GM18517 (cell line): Measurements from ENCODE around the gene FLYWCH1.

Experiments
- ATAC-seq: cut with Tn5 transposase; IDR thresholded peaks from one replicate; pipeline ENCODE4 v1.9.1; 2021; ENCODE audit warnings: mild to moderate bottlenecking, moderate library complexity; ENCODE audit not compliant: unreplicated experiment

Gene FLYWCH1

DNA sequence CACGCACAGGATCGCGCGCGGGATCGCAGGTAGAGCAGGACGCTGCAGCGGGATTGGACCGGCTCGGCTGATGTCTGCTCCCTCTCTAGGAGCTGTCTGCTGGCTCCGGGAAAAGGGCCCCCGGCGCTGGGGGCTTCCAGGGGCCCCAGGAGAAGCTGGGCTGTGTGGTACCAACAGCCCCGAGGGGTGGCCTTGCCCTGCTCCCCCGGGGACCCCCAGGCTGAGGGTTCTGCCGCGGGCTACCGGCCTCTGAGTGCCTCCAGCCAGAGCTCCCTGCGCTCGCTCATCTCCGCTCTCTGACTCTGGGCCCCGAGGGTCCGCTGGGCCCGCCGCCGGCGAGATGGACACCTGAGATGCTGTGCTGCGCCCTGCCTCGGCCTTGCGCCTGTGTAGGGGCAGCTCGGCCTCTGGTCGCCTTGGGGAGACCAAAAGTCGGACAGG lies 56.0 kb downstream of the FLYWCH1 start:
- no peak for ATAC-seq

DNA sequence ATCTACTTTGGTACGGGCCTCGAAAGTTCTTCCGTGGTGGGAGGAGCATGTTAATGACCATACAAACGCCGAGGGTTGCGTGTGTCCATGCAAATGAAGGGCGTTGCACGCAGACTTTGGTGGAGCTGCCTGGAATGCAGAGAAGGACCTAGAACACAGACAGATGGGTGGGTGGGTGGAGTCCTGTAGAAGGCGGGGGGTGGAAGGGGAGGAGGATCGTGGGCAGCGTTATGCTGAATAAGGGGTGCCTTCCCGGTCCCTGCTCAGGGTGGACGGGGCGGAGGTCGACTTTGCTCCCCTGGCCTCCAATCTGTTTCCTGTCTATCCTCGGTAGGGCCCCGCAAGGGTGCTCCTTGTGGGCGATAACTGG lies 56.6 kb downstream of the FLYWCH1 start:
- ATAC-seq, result no peak

DNA sequence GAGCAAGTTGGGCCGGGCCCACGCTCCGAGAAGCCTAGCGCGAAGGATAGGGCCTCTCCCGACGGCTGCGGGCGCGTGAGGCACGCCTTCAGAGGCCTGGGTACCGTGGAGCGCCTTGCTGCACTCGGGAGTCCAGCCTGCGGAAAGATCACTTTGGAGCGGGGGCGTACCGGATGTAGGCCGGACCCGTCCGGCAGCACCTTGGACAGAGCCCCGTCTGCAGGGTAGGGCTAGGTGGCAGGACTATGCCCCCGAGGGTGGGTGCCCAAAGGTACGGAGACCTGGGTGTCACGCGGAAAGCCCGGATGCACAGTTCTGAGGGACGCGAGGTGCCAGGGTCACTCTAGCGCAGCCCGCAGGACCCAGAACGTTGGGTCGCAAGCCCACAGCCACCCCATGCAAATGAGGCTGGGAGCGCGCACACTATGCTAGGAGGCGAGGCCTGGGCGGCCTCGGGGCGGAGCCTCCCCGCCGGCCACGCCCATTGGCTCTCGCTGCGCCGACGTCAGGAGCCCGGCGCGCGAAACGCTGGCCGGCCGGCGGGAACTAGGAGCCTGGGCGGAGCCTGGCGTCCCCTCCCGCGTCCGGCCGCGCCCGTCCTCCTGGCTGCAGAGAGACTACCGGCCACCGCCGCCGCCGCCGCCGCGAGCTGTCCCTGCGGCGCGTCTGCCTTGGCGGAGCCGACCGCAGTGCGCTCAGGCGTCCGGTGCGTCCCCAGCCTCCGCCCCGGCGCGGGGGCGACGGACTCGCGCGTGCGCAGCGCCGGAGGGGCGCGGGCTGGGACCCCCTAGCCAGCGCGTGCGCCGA lies 57.2 kb downstream of the FLYWCH1 start, which contains the start of gene PAQR4:
Gene PAQR4 (plus strand): TSS at position 611 of the 807 bp plus-strand sequence. CDS start 327 bp downstream, outside the sequence.
- peak; percentile 63 for ATAC-seq

DNA sequence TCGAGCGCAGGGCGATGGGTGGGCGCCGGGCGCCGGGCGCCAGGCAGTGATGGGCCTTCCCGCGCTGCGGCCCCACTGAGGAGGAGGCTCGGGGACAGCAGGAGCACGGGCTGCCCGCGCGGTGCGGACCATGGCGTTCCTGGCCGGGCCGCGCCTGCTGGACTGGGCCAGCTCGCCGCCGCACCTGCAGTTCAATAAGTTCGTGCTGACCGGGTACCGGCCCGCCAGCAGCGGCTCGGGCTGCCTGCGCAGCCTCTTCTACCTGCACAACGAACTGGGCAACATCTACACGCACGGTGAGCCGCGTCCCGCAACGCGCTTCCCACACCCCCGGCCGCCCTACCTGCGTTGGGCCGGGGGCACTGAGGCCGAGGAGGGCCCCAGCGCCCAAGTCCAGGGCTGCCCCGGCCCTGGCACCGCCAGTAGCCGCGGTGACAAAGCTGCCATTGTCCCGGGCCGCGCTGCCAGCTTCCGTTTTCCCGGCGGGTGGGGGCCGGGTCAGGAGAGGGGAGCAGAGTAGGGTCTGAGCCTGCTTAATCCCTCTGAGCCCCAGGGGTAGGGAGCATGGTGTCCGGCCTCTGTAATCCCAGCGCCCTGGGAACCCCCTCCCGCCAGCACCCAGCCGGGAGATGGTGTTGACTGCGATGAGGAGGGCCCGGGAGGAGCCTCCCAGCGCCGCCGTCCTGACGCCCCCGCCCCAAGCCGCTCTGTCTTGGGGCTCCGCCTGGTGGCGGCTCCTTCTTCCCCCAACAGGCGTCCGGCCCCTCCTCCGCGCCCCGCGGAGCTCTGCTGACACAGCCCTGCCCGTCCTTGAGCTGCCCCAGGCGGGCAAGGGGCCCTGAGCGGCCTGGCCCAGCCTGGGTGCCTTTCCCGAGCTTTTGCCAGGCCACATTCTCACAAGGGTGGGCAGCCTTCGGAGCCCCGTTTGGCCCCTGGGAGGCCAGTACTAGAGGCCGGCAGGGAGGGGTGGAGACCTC lies 58.1 kb downstream of the FLYWCH1 start:
- ATAC-seq, result no peak

DNA sequence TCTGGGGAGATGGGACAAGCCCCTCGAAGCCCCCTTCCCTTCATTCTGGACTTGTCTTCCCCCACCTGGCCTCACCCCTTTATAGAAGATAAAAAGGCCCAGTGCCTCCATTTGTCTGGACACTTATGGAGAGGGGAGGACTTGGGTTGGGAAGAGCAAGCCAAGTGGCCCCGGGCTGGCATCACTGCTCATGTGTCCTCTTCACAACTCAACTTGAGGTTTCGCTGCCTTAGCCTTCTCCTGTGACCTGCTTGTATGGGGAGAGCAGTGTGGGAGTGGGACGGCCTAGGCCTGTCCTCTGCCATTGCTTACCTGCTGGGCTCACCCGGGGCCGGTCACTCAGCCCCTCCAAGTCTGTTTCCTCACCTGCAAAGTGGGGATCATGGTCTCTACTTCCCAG lies 58.8 kb downstream of the FLYWCH1 start:
- ATAC-seq, result no peak

DNA sequence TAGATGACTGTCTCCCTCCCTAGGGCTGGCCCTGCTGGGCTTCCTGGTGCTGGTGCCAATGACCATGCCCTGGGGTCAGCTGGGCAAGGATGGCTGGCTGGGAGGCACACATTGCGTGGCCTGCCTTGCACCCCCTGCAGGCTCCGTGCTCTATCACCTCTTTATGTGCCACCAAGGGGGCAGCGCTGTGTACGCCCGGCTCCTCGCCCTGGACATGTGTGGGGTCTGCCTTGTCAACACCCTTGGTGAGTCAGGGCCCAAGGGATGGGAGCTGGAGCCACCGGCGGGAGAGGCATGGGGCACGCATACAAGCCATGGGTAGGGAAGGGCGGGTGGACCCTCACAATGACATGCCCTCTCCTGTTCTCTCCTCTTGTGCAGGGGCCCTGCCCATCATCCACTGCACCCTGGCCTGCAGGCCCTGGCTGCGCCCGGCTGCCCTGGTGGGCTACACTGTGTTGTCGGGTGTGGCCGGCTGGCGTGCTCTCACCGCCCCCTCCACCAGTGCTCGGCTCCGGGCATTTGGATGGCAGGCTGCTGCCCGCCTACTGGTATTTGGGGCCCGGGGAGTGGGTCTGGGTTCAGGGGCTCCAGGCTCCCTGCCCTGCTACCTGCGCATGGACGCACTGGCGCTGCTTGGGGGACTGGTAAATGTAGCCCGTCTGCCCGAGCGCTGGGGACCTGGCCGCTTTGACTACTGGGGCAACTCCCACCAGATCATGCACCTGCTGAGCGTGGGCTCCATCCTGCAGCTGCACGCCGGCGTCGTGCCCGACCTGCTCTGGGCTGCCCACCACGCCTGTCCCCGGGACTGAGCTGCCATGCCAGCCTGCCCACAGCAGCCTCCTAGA lies 59.6 kb downstream of the FLYWCH1 start:
- no peak for ATAC-seq

DNA sequence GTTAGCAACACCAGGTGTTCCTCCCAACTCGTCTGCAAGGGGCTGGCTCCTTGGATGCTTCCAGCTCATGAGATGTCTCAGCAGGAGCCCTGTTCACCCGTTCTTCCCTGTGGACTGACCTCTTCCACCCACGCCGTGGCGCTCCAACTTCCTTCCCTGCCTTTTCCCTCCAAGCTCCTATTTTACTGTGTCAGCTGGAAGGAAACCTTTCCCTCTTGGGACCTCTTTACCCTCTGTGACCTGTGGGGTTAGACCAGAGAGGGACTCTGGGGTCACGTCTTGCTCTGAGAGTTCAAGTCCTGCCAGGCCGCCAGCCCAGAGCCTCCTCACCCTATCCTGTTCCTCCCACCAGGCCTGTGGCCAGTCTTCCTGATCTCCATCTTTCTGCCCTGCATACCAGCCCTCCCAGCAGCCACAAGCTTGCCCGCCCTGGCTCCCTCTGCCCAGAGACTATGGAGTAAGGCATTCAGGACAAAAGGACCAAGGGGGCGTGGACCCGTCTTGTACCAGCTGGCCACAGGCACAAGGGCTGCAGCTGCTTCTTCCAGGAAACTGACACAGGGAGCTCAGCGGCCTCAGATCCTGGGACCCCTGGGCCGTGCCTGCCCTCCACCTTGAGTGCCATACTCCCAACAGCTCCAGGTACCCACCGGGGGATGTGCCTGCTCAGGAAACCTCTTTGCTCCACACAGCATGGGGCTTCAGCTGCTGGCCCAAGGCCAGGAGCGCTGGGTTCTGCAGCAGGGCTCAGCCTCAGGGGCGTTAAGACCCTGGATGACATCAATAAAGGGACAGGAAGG lies 60.5 kb downstream of the FLYWCH1 start:
- ATAC-seq, result no peak

DNA sequence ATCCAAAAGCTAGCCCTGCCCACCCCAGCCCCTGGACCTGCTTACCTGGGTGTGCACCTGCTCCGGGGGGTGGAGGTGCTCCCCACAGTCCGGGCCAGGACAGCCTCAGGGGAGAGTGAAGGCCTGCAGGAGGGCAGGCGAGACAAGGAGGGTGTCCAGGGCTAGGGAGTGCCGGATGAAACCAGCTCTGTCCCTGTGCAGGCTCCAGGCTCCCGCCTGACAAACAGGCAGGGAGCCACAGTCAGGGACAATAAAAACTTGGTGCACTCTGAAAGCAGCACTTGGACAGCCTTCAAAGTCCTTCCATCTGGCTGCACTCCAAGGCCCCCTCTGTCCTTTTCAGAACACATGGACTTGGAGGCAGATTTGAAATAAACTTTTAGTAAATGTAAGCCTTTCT lies 61.4 kb downstream of the FLYWCH1 start:
- no peak for ATAC-seq

DNA sequence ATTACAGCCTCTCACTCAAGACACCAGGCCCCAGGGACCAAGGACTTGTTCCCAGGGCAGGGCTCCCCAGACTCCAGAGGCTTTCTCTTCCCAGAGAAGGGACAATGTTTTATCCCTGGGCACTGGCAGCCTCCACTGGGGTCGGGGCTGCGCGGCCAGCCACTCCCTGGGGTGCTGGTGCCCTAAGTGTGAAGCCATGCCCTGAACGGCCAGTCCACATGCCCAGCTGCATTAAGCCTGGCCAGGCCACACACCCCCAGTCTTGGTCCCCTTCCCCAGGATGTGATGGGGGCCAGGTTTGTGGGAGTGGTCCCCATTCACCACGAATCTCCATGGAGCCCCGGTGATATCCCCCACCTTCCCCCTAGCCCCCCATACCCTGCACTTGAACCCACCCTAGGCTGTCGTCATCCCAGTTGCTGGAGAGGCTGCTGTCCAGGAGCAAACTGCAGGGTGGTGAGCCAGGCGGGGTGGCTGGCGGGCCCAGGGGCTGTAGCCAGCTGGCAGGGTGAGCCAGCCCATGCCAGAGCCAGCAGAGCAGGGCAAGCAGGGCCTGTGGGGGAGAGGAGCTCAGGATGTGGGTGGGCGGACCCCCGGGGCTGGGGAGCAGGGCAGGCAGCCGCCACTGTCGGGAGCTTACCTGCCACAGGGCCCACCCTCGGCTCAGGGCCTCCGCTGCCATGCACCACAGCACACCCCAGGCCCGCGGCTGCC lies 62.0 kb downstream of the FLYWCH1 start:
- no peak for ATAC-seq

DNA sequence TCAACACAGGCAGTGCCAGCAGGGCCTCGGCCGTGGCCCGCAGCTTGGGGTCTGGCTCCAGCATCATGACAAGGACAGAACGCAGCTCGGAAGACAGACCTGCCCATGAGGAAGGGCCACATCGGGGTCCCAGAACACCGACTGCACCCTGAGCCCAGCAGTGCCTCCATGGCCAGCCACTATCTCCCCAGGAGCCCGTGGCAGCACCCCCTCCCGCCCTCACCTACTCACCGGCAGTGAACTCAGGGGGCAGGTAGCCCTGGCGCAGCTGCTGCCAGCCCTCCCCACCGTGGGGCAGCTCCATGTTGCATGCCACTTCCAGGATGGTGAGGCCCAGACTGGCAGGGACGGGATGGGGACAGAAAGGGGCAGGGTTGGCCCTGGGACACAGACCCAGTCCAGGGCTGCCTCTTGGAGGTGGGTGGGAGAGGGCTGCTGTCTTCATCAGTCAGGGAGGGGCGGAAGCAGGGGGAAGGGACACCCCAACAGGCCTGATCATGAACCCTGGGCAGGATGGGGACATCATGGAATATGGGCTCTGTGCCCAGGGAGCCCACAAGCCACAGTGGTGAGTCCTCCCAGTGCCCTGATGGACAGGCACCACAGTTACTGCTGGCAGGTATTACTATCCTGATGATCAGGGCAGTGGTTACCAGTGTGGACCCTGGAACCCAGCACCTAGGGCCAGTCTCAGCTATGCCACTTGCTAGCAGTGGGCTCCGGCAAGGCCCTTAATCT lies 62.8 kb downstream of the FLYWCH1 start:
- ATAC-seq, result no peak

DNA sequence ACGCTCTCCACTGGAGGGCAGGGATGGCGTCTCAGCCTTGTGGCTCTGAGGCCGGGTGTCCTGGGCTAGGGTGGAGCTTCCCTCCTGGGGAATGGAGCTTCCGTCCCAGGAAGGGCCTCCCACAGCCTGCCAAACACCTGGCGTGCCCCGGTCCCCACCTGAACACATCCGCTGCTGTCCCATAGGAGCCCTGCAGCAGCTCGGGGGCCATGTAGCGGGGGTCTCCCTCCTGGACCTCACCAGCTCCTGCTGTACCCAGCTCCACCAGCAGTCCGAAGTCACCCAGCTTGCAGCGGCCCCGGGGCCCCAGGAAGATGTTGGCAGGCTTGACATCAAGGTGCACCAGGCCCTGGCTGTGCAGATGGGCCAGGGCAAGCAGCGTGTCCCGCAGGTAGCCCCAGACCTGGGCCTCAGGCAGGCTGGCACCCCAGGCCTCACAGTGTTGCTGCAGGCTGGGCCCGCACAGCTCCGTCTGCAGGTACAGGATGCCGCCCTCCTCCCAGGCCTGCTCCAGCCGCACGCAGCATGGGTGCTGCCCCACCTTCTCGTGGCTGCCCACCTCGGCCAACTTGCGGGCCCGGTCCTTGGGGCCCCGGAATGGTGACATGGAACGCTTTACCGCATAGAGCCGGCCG lies 63.5 kb downstream of the FLYWCH1 start:
- ATAC-seq, result no peak

DNA sequence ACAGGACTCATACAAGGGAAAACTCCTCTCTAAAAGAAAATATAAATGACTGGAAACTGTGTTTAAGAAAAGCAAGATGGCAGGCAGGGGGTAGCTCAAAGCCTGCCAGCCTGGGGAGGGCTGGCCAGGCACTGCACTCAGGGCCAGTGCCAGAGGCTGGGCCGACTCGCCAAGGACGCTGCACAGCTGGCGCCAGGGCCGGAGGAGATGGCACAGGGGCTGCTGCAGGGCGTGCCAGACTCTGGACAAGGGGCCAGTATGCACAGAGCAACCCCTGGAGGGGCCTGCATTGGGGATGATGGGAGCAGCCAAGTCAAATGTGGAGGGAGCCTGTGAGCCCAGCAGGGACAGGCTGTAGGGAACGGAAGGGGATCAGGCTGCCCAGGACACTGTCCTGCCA lies 64.5 kb downstream of the FLYWCH1 start:
- ATAC-seq, result no peak

DNA sequence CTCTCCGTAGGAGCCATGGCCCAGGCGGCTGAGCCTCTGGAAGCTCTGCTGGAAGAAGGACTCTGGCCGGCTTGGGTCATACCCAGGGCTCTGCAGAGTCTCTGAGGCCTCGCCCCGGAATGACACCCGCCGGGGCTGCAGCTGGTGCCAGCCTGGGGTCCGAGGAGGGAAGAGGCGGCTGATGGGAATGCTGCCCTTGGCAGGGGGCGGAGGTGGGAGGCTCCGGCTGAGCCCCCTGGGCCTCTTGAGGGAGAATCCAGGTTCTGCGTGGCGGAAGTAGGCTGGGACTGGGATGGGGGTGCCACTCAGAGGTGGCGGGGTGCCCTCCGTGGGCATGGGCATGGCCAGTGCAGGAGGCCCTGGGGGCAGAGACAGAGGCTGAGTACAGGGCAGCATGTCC lies 64.9 kb downstream of the FLYWCH1 start:
- ATAC-seq, result no peak

DNA sequence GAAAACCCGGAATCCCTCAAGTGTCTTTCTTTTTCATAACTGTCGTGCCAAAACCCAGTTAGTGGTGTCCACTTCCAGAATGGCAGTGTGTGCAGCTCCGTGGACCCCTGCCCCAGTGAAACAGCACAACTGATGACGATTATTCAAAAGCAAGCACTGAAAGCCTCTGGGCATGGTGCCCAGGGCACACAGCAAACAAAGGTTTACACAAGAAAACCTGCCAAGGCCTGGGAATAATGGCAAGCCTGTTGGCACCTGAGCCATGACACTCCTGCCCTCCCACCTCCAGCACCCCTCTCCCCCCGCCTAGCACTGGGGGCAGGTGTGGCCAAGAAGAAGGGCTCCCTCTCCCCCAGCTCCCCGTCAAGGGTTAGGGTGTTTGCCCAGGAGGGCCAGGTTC lies 65.7 kb downstream of the FLYWCH1 start:
- no peak for ATAC-seq

DNA sequence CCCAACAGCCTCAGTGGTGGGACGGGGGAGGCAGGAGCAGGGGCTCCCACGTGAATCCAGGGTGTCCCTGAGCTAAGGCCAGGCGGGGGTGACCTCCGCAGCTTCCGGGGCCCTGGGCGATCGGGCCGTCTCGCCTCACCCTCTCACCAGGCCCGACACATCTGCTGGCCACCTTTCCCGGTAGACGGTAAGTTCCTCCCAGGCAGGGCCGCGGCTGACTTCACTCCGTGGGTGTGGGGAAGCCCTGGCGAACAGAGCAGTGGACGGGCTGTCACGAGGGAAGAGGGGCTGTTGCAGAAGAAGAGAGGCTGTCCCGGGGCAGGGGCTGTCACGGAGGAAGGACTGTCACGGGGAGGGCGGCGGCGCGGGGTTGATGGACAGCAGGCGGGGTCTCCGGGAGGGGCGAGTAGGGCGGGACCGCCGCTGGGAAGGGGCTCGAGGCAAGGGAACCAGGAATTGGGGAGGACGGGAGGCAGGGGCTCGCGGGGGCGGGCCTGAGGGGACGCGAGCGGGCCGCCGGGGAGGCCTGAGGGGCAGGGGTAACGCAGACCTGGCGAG lies 68.0 kb downstream of the FLYWCH1 start:
- peak; percentile 3 for ATAC-seq

DNA sequence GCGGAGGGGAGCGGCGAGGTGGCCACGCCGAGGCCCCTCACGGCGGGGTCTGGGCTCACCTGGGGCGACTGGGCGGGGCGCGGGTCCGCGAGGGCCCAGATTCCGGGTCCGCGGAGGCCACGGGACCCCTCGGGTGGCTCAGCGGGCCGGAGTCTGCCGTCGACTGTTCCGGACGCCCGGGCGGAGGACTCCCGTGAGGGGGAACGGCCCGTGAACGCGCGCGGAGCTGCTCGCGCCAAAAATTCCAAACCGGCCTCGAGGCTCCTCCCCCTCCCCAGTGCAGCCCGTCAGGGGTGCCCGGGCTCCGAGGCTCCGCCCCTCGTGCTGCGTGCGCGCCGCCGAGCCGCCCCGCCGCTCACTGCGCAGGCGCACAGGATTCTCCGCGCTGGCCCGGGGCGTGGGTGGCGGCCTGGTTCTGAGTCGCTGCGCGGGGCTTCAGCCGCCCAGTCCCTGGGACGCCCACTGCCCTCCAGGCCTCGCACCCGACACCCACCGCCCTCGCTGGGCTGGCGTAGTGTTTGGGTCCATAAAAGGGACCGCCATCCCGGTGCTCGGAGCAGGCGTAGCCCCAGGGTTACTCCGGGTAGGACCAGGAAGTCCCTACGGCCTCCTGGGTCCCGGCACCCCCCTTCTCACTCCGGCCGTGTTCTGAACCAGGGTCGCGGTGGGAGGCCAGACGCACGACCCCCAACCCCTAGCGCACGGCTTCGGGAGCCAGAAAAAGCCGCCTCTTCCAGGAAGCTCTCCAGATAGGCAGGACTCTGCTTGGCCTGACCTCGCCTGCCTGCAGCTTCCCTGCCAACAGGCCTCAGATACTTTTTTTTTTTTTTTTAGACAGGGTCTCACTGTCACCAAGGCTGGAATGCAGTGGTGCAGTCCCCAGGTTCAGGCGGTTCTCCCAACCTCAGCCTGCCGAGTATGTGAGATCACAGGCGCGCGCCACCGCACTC lies 68.8 kb downstream of the FLYWCH1 start, which contains the start of gene PKMYT1:
Gene PKMYT1 (minus strand): TSS at position 220 of the 950 bp plus-strand sequence. CDS start 789 bp downstream, outside the sequence.
- peak; percentile 70 for ATAC-seq
